Thyroid gland (tissue), 4 donors: ENCODE results near the gene LRRC2.

Source experiments
- CTCF ChIP-seq, 6 experiments: fragments of 200-600 bp in 3 of 6; fragments of 450-650 bp in 3 of 6; sonication (generic) in 3 of 6; IDR thresholded peaks; one replicate each; pipeline ENCODE4 v1.5.1; 2016 to 2019; ENCODE audit warnings: antibody characterized with exemption in 6 of 6, mild to moderate bottlenecking in 2 of 6, inconsistent platforms in 1 of 6, moderate library complexity in 1 of 6
- POLR2A ChIP-seq, 2 donors: fragments of 450-650 bp; IDR thresholded peaks; one replicate each; pipeline ENCODE4 v1.6.1; 2017; ENCODE audit warnings: antibody characterized with exemption in 2 of 2, mild to moderate bottlenecking in 2 of 2, moderate library complexity in 1 of 2

DNA sequence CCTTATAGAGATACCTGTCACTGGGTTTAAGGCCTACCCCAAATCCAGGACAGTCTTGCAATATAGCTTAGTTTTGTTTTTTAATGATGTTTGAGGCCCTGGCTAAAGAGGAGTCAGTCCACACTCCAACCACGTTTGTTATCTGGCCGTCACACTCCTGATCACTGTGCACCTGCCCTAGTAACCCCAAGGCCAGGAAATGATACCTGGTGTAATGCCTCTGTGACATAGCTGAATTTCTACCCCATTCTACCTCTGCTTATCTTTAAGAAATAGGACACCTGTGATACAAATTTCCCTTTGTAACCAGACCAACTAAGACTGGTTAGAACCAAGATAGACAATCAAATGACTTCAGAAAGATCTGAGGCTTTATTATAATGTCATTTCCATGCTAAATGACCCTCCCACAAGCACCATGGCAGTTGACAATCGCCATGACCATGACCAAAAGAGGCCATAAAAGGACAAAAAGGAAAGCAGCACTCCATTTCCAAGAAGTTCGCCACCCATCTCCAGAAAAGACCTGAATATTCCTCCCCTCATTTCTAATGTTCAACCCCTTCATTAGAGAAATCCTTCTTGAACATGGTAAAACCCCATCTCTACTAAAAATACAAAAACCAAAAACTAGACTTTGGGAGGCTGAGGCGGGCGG lies 73.1 kb downstream of the LRRC2 start:
- TF ChIP-seq CTCF (IDR thresholded peaks at IDR 0.05) (no peak), POLR2A (IDR thresholded peaks at IDR 0.05) (no peak)
